DMS53 treated with DMSO at 0.1 percent for 48 hours (cell line): ENCODE results near the gene SPATA21.

Source experiments
- DNase-seq: peaks from one replicate; lab custom pipeline; 2025; ENCODE audit not compliant: unreplicated experiment; lab: John Stamatoyannopoulos, UW

The SPATA21 gene

GRCh38 chr1:16451841-16452528 is 14.8 kb upstream of the SPATA21 start:
- no peak for DNase-seq

- no peak for DNase-seq
Observed at GRCh38 chr1:16450863-16451481, 13.7 kb upstream of the SPATA21 start.

- no peak for DNase-seq
Observed at GRCh38 chr1:16449666-16450065, 12.4 kb upstream of the SPATA21 start.

GRCh38 chr1:16449065-16449464 is 11.8 kb upstream of the SPATA21 start:
- no peak for DNase-seq

- no peak for DNase-seq
Observed at GRCh38 chr1:16447641-16448040, 10.4 kb upstream of the SPATA21 start.

- DNase-seq: no peak
Observed at GRCh38 chr1:16446116-16446515, 8.9 kb upstream of the SPATA21 start.

- DNase-seq: no peak
Observed at GRCh38 chr1:16445052-16445451, 7.8 kb upstream of the SPATA21 start.

- DNase-seq: no peak
Observed at GRCh38 chr1:16443975-16444770, 6.9 kb upstream of the SPATA21 start.

GRCh38 chr1:16442941-16443340 is 5.7 kb upstream of the SPATA21 start:
- DNase-seq: no peak

GRCh38 chr1:16442265-16442664 is 5.0 kb upstream of the SPATA21 start:
- no peak for DNase-seq

GRCh38 chr1:16441282-16441665 is 4.0 kb upstream of the SPATA21 start:
- DNase-seq: peak; percentile 13

GRCh38 chr1:16440470-16441281 is 3.5 kb upstream of the SPATA21 start, which contains the start of gene NECAP2:
Gene NECAP2, plus strand, starts transcription at chr1:16440724. Its CDS starts 38 bp downstream, at chr1:16440762.
- DNase-seq: peak; percentile 88

GRCh38 chr1:16440131-16440469 is 2.9 kb upstream of the SPATA21 start:
- no peak for DNase-seq

- no peak for DNase-seq
Observed at GRCh38 chr1:16438924-16439323, 1.7 kb upstream of the SPATA21 start.

- no peak for DNase-seq
Observed at GRCh38 chr1:16438516-16438915, 1.3 kb upstream of the SPATA21 start.

GRCh38 chr1:16434501-16434900 is 2.7 kb downstream of the SPATA21 start:
- DNase-seq: no peak

GRCh38 chr1:16434007-16434406 is 3.2 kb downstream of the SPATA21 start:
- no peak for DNase-seq

GRCh38 chr1:16433030-16433429 is 4.2 kb downstream of the SPATA21 start:
- no peak for DNase-seq

GRCh38 chr1:16430606-16431005 is 6.6 kb downstream of the SPATA21 start:
- no peak for DNase-seq

- no peak for DNase-seq
Observed at GRCh38 chr1:16425125-16426025, 11.8 kb downstream of the SPATA21 start.
